HepG2 (cell line): ENCODE results near the gene ZNF184. TPM values are rescaled to one million over a fixed set of nuclear protein-coding genes. Genes with fewer than 3 reads are reported as not detected.
A peak's percentile ranks its signal among the peaks of the same experiment; 100 is the strongest.

ENCODE experiments used
- ATF7 ChIP-seq, 2 experiments: fragments of 450-650 bp in 1 of 2; sonication (generic) in 1 of 2; formaldehyde crosslinking in 1 of 2; IDR thresholded peaks; 2 replicates each; pipeline versions ENCODE4 v1.4.0 to v1.6.1; 2016 to 2020; ENCODE audit warnings: antibody characterized with exemption in 1 of 2, mild to moderate bottlenecking in 1 of 2, missing genetic modification reagents in 1 of 2
- BORCS8-MEF2B ChIP-seq: sonication (generic); formaldehyde crosslinking; IDR thresholded peaks from 2 replicates; pipeline ENCODE4 v1.8.0; 2022; ENCODE audit warnings: mild to moderate bottlenecking, missing genetic modification reagents
- HOXA5 ChIP-seq: sonication (generic); formaldehyde crosslinking; IDR thresholded peaks from 2 replicates; pipeline ENCODE4 v1.4.0; 2020; ENCODE audit warnings: missing genetic modification reagents
- ONECUT2 ChIP-seq: sonication (generic); formaldehyde crosslinking; IDR thresholded peaks from 2 replicates; pipeline ENCODE4 v1.4.0; 2020; ENCODE audit warnings: missing genetic modification reagents
- RARG ChIP-seq: sonication (generic); formaldehyde crosslinking; IDR thresholded peaks from 2 replicates; pipeline ENCODE4 v1.4.0; 2020; ENCODE audit warnings: low read depth, mild to moderate bottlenecking, missing genetic modification reagents
- SP2 ChIP-seq: sonication (generic); formaldehyde crosslinking; IDR thresholded peaks from 2 replicates; pipeline ENCODE4 v1.5.1; 2020; ENCODE audit warnings: mild to moderate bottlenecking, missing genetic modification reagents
- SP5 ChIP-seq: IDR thresholded peaks from 2 replicates; pipeline ENCODE4 v1.6.1; 2016; ENCODE audit warnings: low read depth, borderline replicate concordance
- SRSF9 ChIP-seq: fragments of 200-400 bp; formaldehyde crosslinking; IDR thresholded peaks from 2 replicates; pipeline ENCODE4 v1.6.1; 2018; ENCODE audit warnings: borderline replicate concordance, mild to moderate bottlenecking, low read depth, low read length; ENCODE audit not compliant: insufficient read depth, poor library complexity, severe bottlenecking
- YY1 ChIP-seq: IDR thresholded peaks from 2 replicates; pipeline ENCODE4 v1.6.1; 2011; ENCODE audit warnings: low read length, low read depth, moderate library complexity, mild to moderate bottlenecking; ENCODE audit not compliant: insufficient read depth, insufficient replicate concordance
- ZFX ChIP-seq: sonication (generic); formaldehyde crosslinking; IDR thresholded peaks from 2 replicates; pipeline ENCODE4 v1.4.0; 2020; ENCODE audit warnings: mild to moderate bottlenecking, low read depth, missing genetic modification reagents, moderate library complexity
- ZMAT3 ChIP-seq: sonication (generic); formaldehyde crosslinking; conservative IDR thresholded peaks from 2 replicates; pipeline ENCODE4 v1.7.0; 2021; ENCODE audit warnings: missing genetic modification reagents
- ZNF251 ChIP-seq: sonication (generic); formaldehyde crosslinking; IDR thresholded peaks from 2 replicates; pipeline ENCODE4 v1.9.0; 2021; ENCODE audit warnings: mild to moderate bottlenecking, missing genetic modification reagents
- ZNF550 ChIP-seq: sonication (generic); formaldehyde crosslinking; IDR thresholded peaks from 2 replicates; pipeline ENCODE4 v1.4.0; 2020; ENCODE audit warnings: mild to moderate bottlenecking, missing genetic modification reagents, borderline replicate concordance
- polyA plus RNA-seq, 8 experiments: library from polyadenylated mRNA; depleted of rRNA in 3 of 8; stranded (reverse) in 7 of 8; unstranded in 1 of 8; fragments of >200 nt; fragmentation: Illumina TruSeq in 4 of 8; extraction: Trizol in 4 of 8; gene quantifications; 2 replicates each; pipeline versions ENCODE4 v1.2.1 to v1.2.3, GENCODE V29; 2011 to 2016; ENCODE audit warnings: low read depth in 4 of 8, missing spikeins in 1 of 8, mixed read lengths in 1 of 8; ENCODE audit not compliant: insufficient read depth in 1 of 8
- total RNA-seq, 5 experiments: library from RNA; depleted of rRNA; stranded (reverse); fragments of >200 nt; fragmentation: Illumina TruSeq; extraction: Trizol; gene quantifications; 2 replicates each; pipeline ENCODE4 v1.2.3, GENCODE V29; 2016; ENCODE audit warnings: low read depth in 1 of 5
- TF ChIP-seq, protein P1 (sequence below): sonication (generic); formaldehyde crosslinking; IDR thresholded peaks from 2 replicates; pipeline ENCODE4 v1.8.0; 2022; ENCODE audit warnings: mild to moderate bottlenecking, missing genetic modification reagents, borderline replicate concordance
- TF ChIP-seq, protein P2 (sequence below): sonication (generic); formaldehyde crosslinking; IDR thresholded peaks from 2 replicates; pipeline ENCODE4 v1.4.0; 2020; ENCODE audit warnings: missing genetic modification reagents, borderline replicate concordance
- TF ChIP-seq, protein P3 (sequence below): sonication (generic); formaldehyde crosslinking; IDR thresholded peaks from 2 replicates; pipeline ENCODE4 v1.4.0; 2020; ENCODE audit warnings: mild to moderate bottlenecking, missing genetic modification reagents
- TF ChIP-seq, protein P4 (sequence below): sonication (generic); formaldehyde crosslinking; IDR thresholded peaks from 2 replicates; pipeline ENCODE4 v1.5.0; 2020; ENCODE audit warnings: missing genetic modification reagents
- TF ChIP-seq, protein P5 (sequence below): sonication (generic); formaldehyde crosslinking; conservative IDR thresholded peaks from 2 replicates; pipeline ENCODE4 v1.4.0; 2020; ENCODE audit warnings: missing genetic modification reagents

ZNF184 gene
- total and polyA plus RNA-seq, 2 of the 13 experiments (the other 11 are each of a cell fraction or from before 2014, with no cell fraction given), result 2.1 to 10.1 TPM

DNA sequence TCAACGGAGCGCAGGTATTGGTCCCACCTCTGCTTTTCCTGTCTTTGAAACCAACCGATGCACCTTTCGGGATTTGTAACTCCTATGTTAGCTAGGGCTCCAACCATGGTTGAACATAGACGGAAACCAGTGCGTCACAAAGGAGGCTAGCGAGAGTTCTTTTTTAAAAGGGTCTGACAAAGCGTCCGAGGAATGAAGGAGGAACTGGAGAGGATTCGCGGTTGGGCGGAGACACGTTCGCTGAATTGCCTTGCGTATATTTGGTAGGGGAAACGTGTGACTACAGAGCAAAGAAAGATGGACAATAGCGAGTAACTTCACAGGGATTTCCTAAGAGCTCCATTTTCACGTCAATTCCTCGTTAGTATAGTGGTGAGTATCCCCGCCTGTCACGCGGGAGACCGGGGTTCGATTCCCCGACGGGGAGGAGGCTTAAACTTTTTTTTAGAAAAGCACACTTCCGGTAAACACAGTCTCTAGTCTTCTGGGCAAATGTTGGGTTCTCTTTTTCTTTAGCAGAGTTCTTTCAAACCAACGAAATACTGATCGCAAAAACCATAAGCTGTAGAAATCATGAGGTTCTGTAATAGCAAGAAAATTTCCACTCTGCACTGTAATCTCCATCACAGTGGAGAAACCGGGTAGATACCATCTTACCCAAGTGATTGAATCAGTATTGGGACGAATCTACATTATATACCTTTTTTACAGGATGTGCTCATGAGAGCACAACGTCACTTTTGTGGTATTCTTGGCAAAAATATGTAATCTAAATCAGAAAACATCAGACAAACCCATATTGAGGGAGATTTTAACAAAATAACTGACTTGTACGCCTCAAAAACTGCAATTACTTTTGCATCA lies 6.6 kb upstream of the ZNF184 start (continued):
- TF ChIP-seq, protein P1, sequence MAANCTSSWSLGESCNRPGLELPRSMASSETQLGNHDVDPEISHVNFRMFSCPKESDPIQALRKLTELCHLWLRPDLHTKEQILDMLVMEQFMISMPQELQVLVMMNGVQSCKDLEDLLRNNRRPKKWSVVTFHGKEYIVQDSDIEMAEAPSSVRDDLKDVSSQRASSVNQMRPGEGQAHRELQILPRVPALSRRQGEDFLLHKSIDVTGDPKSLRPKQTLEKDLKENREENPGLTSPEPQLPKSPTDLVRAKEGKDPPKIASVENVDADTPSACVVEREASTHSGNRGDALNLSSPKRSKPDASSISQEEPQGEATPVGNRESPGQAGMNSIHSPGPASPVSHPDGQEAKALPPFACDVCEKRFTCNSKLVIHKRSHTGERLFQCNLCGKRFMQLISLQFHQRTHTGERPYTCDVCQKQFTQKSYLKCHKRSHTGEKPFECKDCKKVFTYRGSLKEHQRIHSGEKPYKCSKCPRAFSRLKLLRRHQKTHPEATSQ, result 0 out of 2 replicates have a peak, but pooled peaks have one; percentile 81
- TF ChIP-seq RARG (CRISPR knock-in tag) (no peak), ZNF251 (CRISPR knock-in tag) (0 out of 2 replicates have a peak, but pooled peaks have one; percentile 39), SRSF9 (no peak), HOXA5 (peak; percentile 89), ATF7 (IDR thresholded peaks at IDR 0.05) (no peak), ATF7 (CRISPR knock-in tag; IDR thresholded peaks at IDR 0.05) (no peak), YY1 (no peak), ZFX (CRISPR knock-in tag) (no peak; the same call in 1 of the 2 replicates), ZMAT3 (CRISPR knock-in tag) (peak; percentile 83), SP2 (CRISPR knock-in tag) (no peak), BORCS8-MEF2B (CRISPR knock-in tag) (peak; percentile 71; the same call in 1 of the 2 replicates), SP5 (CRISPR knock-in tag) (no peak), ONECUT2 (peak; percentile 62), ZNF550 (no peak)
- TF ChIP-seq, protein P2, sequence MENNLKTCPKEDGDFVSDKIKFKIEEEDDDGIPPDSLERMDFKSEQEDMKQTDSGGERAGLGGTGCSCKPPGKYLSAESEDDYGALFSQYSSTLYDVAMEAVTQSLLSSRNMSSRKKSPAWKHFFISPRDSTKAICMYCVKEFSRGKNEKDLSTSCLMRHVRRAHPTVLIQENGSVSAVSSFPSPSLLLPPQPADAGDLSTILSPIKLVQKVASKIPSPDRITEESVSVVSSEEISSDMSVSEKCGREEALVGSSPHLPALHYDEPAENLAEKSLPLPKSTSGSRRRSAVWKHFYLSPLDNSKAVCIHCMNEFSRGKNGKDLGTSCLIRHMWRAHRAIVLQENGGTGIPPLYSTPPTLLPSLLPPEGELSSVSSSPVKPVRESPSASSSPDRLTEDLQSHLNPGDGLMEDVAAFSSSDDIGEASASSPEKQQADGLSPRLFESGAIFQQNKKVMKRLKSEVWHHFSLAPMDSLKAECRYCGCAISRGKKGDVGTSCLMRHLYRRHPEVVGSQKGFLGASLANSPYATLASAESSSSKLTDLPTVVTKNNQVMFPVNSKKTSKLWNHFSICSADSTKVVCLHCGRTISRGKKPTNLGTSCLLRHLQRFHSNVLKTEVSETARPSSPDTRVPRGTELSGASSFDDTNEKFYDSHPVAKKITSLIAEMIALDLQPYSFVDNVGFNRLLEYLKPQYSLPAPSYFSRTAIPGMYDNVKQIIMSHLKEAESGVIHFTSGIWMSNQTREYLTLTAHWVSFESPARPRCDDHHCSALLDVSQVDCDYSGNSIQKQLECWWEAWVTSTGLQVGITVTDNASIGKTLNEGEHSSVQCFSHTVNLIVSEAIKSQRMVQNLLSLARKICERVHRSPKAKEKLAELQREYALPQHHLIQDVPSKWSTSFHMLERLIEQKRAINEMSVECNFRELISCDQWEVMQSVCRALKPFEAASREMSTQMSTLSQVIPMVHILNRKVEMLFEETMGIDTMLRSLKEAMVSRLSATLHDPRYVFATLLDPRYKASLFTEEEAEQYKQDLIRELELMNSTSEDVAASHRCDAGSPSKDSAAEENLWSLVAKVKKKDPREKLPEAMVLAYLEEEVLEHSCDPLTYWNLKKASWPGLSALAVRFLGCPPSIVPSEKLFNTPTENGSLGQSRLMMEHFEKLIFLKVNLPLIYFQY (CRISPR knock-in tag), result peak; percentile 46
- TF ChIP-seq, protein P3, sequence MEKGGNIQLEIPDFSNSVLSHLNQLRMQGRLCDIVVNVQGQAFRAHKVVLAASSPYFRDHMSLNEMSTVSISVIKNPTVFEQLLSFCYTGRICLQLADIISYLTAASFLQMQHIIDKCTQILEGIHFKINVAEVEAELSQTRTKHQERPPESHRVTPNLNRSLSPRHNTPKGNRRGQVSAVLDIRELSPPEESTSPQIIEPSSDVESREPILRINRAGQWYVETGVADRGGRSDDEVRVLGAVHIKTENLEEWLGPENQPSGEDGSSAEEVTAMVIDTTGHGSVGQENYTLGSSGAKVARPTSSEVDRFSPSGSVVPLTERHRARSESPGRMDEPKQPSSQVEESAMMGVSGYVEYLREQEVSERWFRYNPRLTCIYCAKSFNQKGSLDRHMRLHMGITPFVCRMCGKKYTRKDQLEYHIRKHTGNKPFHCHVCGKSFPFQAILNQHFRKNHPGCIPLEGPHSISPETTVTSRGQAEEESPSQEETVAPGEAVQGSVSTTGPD (CRISPR knock-in tag), result no peak
- TF ChIP-seq, protein P4, sequence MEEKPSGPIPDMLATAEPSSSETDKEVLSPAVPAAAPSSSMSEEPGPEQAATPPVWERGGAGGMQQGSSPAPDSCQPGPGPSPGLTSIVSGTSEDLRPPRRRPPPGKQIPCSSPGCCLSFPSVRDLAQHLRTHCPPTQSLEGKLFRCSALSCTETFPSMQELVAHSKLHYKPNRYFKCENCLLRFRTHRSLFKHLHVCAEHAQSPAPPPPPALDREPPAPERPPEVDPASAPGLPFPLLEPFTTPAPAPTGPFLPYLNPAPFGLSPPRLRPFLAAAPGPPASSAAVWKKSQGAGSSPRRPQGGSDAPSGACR (CRISPR knock-in tag), result peak; percentile 71; the same call in 1 of the 2 replicates
- TF ChIP-seq, protein P5, sequence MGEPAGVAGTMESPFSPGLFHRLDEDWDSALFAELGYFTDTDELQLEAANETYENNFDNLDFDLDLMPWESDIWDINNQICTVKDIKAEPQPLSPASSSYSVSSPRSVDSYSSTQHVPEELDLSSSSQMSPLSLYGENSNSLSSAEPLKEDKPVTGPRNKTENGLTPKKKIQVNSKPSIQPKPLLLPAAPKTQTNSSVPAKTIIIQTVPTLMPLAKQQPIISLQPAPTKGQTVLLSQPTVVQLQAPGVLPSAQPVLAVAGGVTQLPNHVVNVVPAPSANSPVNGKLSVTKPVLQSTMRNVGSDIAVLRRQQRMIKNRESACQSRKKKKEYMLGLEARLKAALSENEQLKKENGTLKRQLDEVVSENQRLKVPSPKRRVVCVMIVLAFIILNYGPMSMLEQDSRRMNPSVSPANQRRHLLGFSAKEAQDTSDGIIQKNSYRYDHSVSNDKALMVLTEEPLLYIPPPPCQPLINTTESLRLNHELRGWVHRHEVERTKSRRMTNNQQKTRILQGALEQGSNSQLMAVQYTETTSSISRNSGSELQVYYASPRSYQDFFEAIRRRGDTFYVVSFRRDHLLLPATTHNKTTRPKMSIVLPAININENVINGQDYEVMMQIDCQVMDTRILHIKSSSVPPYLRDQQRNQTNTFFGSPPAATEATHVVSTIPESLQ, result 0 out of 2 replicates have a peak, but pooled peaks have one; percentile 73
